SK-N-SH treated with all-trans-retinoic acid at 6 μM for 48 hours (cell line): ENCODE results near the gene SYCP2L.

Experiments
- ATAC-seq: fragments of 200-7000 bp; cut with Tn5 transposase; 3 replicates; pipeline ENCODE4 v1.9.1; 2020; ENCODE audit warnings: mild to moderate bottlenecking, moderate library complexity
- ARNTL ChIP-seq: fragments of 450-650 bp; formaldehyde crosslinking; IDR thresholded peaks from 2 replicates; pipeline ENCODE4 v1.5.0; 2020; ENCODE audit warnings: low read depth, mild to moderate bottlenecking, moderate library complexity, borderline replicate concordance
- BACH2 ChIP-seq: fragments of 250-450 bp; sonication (Bioruptor Pico); IDR thresholded peaks from 2 replicates; pipeline ENCODE4 v1.9.0; 2021; ENCODE audit warnings: mild to moderate bottlenecking, borderline replicate concordance
- CREB5 ChIP-seq: fragments of 250-450 bp; sonication (Bioruptor Pico); IDR thresholded peaks from 2 replicates; pipeline ENCODE4 v1.5.1; 2020; ENCODE audit warnings: low read depth, mild to moderate bottlenecking, moderate library complexity
- CSDC2 ChIP-seq: fragments of 250-450 bp; sonication (Bioruptor Pico); IDR thresholded peaks from 2 replicates; pipeline ENCODE4 v1.5.0; 2020; ENCODE audit warnings: mild to moderate bottlenecking, moderate library complexity
- CSRNP3 ChIP-seq: fragments of 250-450 bp; sonication (Bioruptor Pico); IDR thresholded peaks from 2 replicates; pipeline ENCODE4 v1.5.1; 2021; ENCODE audit warnings: mild to moderate bottlenecking, moderate library complexity
- ESRRG ChIP-seq: fragments of 250-450 bp; sonication (Bioruptor Pico); IDR thresholded peaks from 2 replicates; pipeline ENCODE4 v1.6.1; 2021; ENCODE audit warnings: mild to moderate bottlenecking
- GLIS3 ChIP-seq: fragments of 250-450 bp; sonication (Bioruptor Pico); IDR thresholded peaks from 2 replicates; pipeline ENCODE4 v1.5.0; 2020; ENCODE audit warnings: mild to moderate bottlenecking, moderate library complexity
- ISL1 ChIP-seq: fragments of 250-450 bp; sonication (Bioruptor Pico); IDR thresholded peaks from 2 replicates; pipeline ENCODE4 v2.1.2; 2022; ENCODE audit warnings: mild to moderate bottlenecking, moderate library complexity
- OSR1 ChIP-seq: fragments of 250-450 bp; sonication (Bioruptor Pico); IDR thresholded peaks from 2 replicates; pipeline ENCODE4 v1.8.0; 2022; ENCODE audit warnings: moderate library complexity, mild to moderate bottlenecking, inconsistent platforms
- PATZ1 ChIP-seq: fragments of 250-450 bp; sonication (Bioruptor Pico); IDR thresholded peaks from 2 replicates; pipeline ENCODE4 v1.8.0; 2020; ENCODE audit warnings: mild to moderate bottlenecking, moderate library complexity, borderline replicate concordance
- PPARA ChIP-seq: fragments of 250-450 bp; sonication (Bioruptor Pico); IDR thresholded peaks from 2 replicates; pipeline ENCODE4 v1.5.0; 2020; ENCODE audit warnings: mild to moderate bottlenecking, borderline replicate concordance
- RARB ChIP-seq: fragments of 250-450 bp; sonication (Bioruptor Pico); IDR thresholded peaks from 2 replicates; pipeline ENCODE4 v1.8.0; 2021; ENCODE audit warnings: mild to moderate bottlenecking, moderate library complexity
- SNAI2 ChIP-seq: fragments of 250-450 bp; sonication (Bioruptor Pico); IDR thresholded peaks from 2 replicates; pipeline ENCODE4 v1.5.0; 2020; ENCODE audit warnings: mild to moderate bottlenecking, moderate library complexity
- TCF4 ChIP-seq: fragments of 250-450 bp; sonication (Bioruptor Pico); IDR thresholded peaks from 2 replicates; pipeline ENCODE4 v1.8.0; 2021; ENCODE audit warnings: mild to moderate bottlenecking, moderate library complexity, borderline replicate concordance
- TOX ChIP-seq: fragments of 250-450 bp; sonication (Bioruptor Pico); IDR thresholded peaks from 2 replicates; pipeline ENCODE4 v1.8.0; 2021; ENCODE audit warnings: mild to moderate bottlenecking, moderate library complexity, borderline replicate concordance
- TSHZ2 ChIP-seq: fragments of 250-450 bp; sonication (Bioruptor Pico); IDR thresholded peaks from 2 replicates; pipeline ENCODE4 v1.5.0; 2020; ENCODE audit warnings: mild to moderate bottlenecking, moderate library complexity
- ZC3H10 ChIP-seq: fragments of 250-450 bp; sonication (Bioruptor Pico); IDR thresholded peaks from 2 replicates; pipeline ENCODE4 v1.5.1; 2021; ENCODE audit warnings: mild to moderate bottlenecking, moderate library complexity
- ZFP3 ChIP-seq: fragments of 250-450 bp; sonication (Bioruptor Pico); IDR thresholded peaks from 2 replicates; pipeline ENCODE4 v1.5.0; 2020; ENCODE audit warnings: mild to moderate bottlenecking, moderate library complexity
- ZFP30 ChIP-seq: fragments of 450-650 bp; formaldehyde crosslinking; IDR thresholded peaks from 2 replicates; pipeline ENCODE4 v1.5.0; 2022; ENCODE audit warnings: mild to moderate bottlenecking, moderate library complexity
- ZNF565 ChIP-seq: fragments of 450-650 bp; formaldehyde crosslinking; conservative IDR thresholded peaks from 2 replicates; pipeline ENCODE4 v1.5.0; 2020; ENCODE audit warnings: low read depth, mild to moderate bottlenecking, moderate library complexity
- ZNF70 ChIP-seq: fragments of 450-650 bp; formaldehyde crosslinking; IDR thresholded peaks from 2 replicates; pipeline ENCODE4 v1.5.0; 2020; ENCODE audit warnings: mild to moderate bottlenecking, moderate library complexity
- ZNF8 ChIP-seq: fragments of 450-650 bp; formaldehyde crosslinking; IDR thresholded peaks from 2 replicates; pipeline ENCODE4 v1.5.0; 2020; ENCODE audit warnings: mild to moderate bottlenecking, moderate library complexity
- TF ChIP-seq, protein P1 (sequence below): fragments of 250-450 bp; sonication (Bioruptor Pico); IDR thresholded peaks from 2 replicates; pipeline ENCODE4 v1.8.0; 2021; ENCODE audit warnings: low read depth, mild to moderate bottlenecking, moderate library complexity, borderline replicate concordance

The SYCP2L gene

GRCh38 chr6:10963113-10963512, 76.3 kb downstream of the SYCP2L start (continued):
- TF ChIP-seq PPARA (no peak), ARNTL (no peak), RARB (CRISPR knock-in tag) (no peak)
- TF ChIP-seq, all 23 proteins: peak for 0

GRCh38 chr6:10964684-10965083, 77.8 kb downstream of the SYCP2L start:
- TF ChIP-seq, protein P1, sequence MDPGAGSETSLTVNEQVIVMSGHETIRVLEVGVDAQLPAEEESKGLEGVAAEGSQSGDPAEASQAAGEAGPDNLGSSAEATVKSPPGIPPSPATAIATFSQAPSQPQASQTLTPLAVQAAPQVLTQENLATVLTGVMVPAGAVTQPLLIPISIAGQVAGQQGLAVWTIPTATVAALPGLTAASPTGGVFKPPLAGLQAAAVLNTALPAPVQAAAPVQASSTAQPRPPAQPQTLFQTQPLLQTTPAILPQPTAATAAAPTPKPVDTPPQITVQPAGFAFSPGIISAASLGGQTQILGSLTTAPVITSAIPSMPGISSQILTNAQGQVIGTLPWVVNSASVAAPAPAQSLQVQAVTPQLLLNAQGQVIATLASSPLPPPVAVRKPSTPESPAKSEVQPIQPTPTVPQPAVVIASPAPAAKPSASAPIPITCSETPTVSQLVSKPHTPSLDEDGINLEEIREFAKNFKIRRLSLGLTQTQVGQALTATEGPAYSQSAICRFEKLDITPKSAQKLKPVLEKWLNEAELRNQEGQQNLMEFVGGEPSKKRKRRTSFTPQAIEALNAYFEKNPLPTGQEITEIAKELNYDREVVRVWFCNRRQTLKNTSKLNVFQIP: no peak
- TF ChIP-seq OSR1: no peak
- no peak for TF ChIP-seq CSDC2 (CRISPR knock-in tag)
- no peak for TF ChIP-seq TSHZ2
- no peak for TF ChIP-seq CSRNP3 (CRISPR knock-in tag)
- TF ChIP-seq PATZ1 (CRISPR knock-in tag): no peak
- no peak for TF ChIP-seq CREB5 (CRISPR knock-in tag)
- TF ChIP-seq ISL1 (CRISPR knock-in tag): no peak
- TF ChIP-seq ZFP30: no peak
- no peak for TF ChIP-seq TOX (CRISPR knock-in tag)
- TF ChIP-seq GLIS3: no peak
- TF ChIP-seq SNAI2 (CRISPR knock-in tag): no peak
- TF ChIP-seq ESRRG (CRISPR knock-in tag): no peak
- TF ChIP-seq ZNF8 (CRISPR knock-in tag): no peak
- TF ChIP-seq ZC3H10: no peak
- TF ChIP-seq, all 23 proteins: peak for 0
- no peak for ATAC-seq

DNA sequence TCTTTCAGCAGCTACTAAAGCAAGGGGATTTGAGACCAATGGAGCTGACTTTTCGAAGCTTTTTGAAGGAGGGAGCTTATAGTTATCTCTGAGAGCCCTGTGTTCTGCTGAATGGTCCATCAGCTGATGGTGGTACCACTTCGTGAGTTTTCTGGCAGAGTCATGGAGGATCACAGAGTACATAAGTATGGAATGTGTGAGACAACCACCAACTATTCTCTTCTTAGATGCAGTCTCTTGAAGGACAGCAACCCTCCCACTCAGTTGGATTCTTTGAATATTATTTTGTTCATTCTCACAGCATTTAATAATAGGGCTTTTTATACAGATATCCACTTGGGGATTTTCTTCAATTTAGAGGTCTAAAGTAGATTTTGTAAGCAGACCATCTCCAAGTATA, 81.9 kb downstream of the SYCP2L start:
- no peak for TF ChIP-seq ESRRG (CRISPR knock-in tag)
- no peak for TF ChIP-seq ZFP3 (CRISPR knock-in tag)
- TF ChIP-seq ZFP30: no peak
- no peak for TF ChIP-seq GLIS3
- no peak for TF ChIP-seq CSRNP3 (CRISPR knock-in tag)
- no peak for TF ChIP-seq CREB5 (CRISPR knock-in tag)
- TF ChIP-seq TOX (CRISPR knock-in tag): no peak
- TF ChIP-seq PATZ1 (CRISPR knock-in tag): no peak
- TF ChIP-seq, protein P1: no peak
- no peak for TF ChIP-seq ZNF8 (CRISPR knock-in tag)
- no peak for TF ChIP-seq ZC3H10
- TF ChIP-seq TCF4: no peak
- TF ChIP-seq ZNF70 (CRISPR knock-in tag): no peak
- no peak for TF ChIP-seq BACH2
- TF ChIP-seq ZNF565 (CRISPR knock-in tag): no peak
- TF ChIP-seq RARB (CRISPR knock-in tag): no peak
- peak; percentile 51; the same call in 2 of the 3 replicates for ATAC-seq
